ENCODE data around the gene CALML3.

GRCh38 chr10:5530412-5530806 lies 5.6 kb downstream of the CALML3 start:
- TF ChIP-seq ATF3 (IDR thresholded peaks at IDR 0.05; ENCODE audit: insufficient read depth, low read depth, low read length), result no peak
- no peak for TF ChIP-seq TCF12 (IDR thresholded peaks at IDR 0.05; ENCODE audit: low read depth, low read length)
- TF ChIP-seq KDM1A (IDR thresholded peaks at IDR 0.05; ENCODE audit: borderline replicate concordance, low read length), result no peak
- no peak for TF ChIP-seq CTCF (IDR thresholded peaks at IDR 0.05; ENCODE audit: control extremely low read depth in 1 of 3, insufficient read depth in 1 of 3, low read depth in 1 of 3, low read length in 3 of 3)
- TF ChIP-seq MAX (IDR thresholded peaks at IDR 0.05), result no peak
- TF ChIP-seq EP300 (IDR thresholded peaks at IDR 0.05; ENCODE audit: borderline replicate concordance in 1 of 2, low read depth in 2 of 2, low read length in 2 of 2), result no peak
- no peak for TF ChIP-seq EZH2 (IDR thresholded peaks at IDR 0.05; ENCODE audit: low read depth, low read length, severe bottlenecking)

All from H1 (cell line).